Panc1 (cell line): ENCODE data around the gene GFOD2.
A peak's percentile ranks its signal among the peaks of the same experiment; 100 is the strongest.

Experiments
- POLR2AphosphoS5 ChIP-seq: IDR thresholded peaks from 2 replicates; pipeline ENCODE4 v1.6.1; 2012; ENCODE audit warnings: mild to moderate bottlenecking, low read depth, low read length, moderate library complexity
- TCF7L2 ChIP-seq: IDR thresholded peaks from 2 replicates; pipeline ENCODE4 v1.6.1; 2011; ENCODE audit warnings: mild to moderate bottlenecking, low read depth, low read length, inconsistent platforms
- TF ChIP-seq, protein P1 (sequence below): fragments of 450-650 bp; IDR thresholded peaks from 2 replicates; pipeline ENCODE4 v1.5.1; 2017; ENCODE audit warnings: mild to moderate bottlenecking

DNA sequence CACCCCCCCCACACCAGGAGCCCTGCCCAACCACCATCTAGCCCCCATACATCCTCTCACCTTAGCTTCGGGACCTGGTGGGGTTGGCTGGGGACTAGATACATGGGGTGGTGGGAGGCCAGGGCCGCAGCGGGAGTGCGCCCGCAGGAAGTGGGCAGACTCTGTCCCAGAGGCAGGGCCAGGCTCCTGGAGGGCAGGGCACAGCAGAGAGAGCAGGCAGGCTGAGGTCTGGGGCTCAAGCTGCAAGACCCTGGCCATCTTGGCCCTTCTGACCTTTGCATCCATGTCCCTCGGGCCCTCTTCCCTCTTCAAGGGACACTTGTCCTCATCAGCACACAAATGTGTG is 55.3 kb downstream of the GFOD2 start:
- TF ChIP-seq, protein P1, sequence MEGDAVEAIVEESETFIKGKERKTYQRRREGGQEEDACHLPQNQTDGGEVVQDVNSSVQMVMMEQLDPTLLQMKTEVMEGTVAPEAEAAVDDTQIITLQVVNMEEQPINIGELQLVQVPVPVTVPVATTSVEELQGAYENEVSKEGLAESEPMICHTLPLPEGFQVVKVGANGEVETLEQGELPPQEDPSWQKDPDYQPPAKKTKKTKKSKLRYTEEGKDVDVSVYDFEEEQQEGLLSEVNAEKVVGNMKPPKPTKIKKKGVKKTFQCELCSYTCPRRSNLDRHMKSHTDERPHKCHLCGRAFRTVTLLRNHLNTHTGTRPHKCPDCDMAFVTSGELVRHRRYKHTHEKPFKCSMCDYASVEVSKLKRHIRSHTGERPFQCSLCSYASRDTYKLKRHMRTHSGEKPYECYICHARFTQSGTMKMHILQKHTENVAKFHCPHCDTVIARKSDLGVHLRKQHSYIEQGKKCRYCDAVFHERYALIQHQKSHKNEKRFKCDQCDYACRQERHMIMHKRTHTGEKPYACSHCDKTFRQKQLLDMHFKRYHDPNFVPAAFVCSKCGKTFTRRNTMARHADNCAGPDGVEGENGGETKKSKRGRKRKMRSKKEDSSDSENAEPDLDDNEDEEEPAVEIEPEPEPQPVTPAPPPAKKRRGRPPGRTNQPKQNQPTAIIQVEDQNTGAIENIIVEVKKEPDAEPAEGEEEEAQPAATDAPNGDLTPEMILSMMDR = peak; percentile 4; the same call in 1 of the 2 replicates
- TF ChIP-seq POLR2AphosphoS5 (no peak), TCF7L2 (no peak)
